GM19455 (cell line): ENCODE measurements around the gene SLC25A47.

Experiments
- ATAC-seq: cut with Tn5 transposase; IDR thresholded peaks from one replicate; pipeline ENCODE4 v1.9.1; 2021; ENCODE audit not compliant: unreplicated experiment

Gene SLC25A47

GRCh38 chr14:100322138-100322957 lies 791 bp upstream of the SLC25A47 start:
- no peak for ATAC-seq

- ATAC-seq = no peak
Observed at GRCh38 chr14:100323942-100324307, 786 bp downstream of the SLC25A47 start.

- ATAC-seq = no peak
Observed at GRCh38 chr14:100325231-100325632, 2.1 kb downstream of the SLC25A47 start.

GRCh38 chr14:100325958-100326357 lies 2.8 kb downstream of the SLC25A47 start:
- no peak for ATAC-seq

- no peak for ATAC-seq
Observed at GRCh38 chr14:100327128-100327527, 4.0 kb downstream of the SLC25A47 start.

- no peak for ATAC-seq
Observed at GRCh38 chr14:100328495-100329163, 5.5 kb downstream of the SLC25A47 start.

GRCh38 chr14:100329233-100330006 lies 6.3 kb downstream of the SLC25A47 start:
- no peak for ATAC-seq

- no peak for ATAC-seq
Observed at GRCh38 chr14:100330007-100330344, 6.8 kb downstream of the SLC25A47 start.

DNA sequence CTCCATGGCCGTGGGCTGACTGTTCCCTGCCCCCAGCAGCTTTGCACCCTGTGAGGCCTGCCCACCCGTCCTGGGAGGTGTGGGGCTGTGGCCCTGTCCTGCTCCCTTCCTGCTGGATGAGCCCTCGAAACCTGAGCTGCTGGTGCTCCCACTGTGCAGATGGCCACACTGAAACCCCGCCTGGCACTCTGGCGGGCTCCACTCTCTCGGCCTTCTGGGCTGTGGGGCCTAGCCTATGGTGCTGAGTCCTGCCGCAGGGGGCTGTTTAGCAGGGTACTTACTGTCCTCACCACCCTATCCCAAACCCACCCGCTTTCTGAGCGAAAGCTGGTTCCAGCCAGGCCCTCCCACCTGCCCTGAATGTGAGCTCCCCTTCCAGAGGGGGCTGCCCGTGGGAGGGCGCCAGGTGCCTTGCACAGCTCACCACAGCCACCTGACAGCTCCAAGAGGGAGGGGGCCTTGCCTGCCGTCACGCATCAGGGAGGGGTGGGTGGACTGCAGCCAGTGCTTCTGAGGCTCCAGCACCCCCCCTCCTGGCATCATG lies 7.3 kb downstream of the SLC25A47 start:
- ATAC-seq = no peak

DNA sequence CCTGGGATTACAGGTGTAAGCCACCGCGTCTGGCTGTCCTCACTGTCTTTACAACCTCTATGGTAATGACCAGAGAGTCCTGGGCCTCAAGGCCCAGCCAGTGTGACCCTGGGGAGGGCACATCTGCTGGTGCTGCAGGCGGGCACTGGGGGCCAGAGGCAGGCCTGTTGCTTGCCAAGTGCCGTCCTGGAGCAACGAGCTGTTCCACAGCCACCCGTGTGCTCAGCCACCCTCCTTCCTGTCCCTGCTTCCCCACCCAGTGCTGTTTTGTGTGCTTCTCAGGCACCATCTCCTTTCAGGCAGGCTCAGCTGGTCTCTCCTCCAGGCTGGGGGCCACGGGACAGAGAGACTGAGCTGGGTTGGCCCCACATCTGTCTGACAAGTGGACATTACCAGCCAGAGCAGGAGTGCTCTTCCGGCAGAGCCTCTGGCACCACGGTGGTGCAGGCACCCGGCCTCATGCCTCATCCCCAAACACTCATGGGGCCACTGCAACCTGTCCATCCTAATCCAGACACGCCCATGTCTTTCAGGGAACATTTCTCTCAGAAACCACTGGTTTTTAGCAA lies 9.0 kb downstream of the SLC25A47 start:
- no peak for ATAC-seq

DNA sequence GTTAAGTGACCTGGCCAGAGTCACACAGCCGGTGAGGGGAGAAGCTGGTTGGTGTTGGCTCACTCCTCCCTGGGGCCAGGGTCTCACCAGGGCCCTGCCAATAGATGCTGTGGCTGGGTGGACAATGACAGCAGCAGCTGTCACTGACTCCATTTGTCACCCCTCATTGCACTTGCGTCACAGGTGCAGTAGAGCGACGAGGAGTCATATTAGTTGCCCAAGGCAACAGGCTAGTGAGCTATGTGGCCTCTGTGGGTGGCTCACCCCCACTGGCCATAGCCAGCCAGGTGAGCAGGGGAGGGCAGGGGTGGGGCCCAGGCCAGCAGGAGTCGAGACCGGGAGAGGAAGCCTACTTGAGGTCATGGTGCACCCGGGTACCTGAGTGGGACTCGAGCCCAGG lies 9.7 kb downstream of the SLC25A47 start:
- ATAC-seq = no peak

GRCh38 chr14:100333311-100333710 lies 10.2 kb downstream of the SLC25A47 start:
- no peak for ATAC-seq

- no peak for ATAC-seq
Observed at GRCh38 chr14:100333827-100334226, 10.7 kb downstream of the SLC25A47 start.

GRCh38 chr14:100334904-100335303 lies 11.8 kb downstream of the SLC25A47 start:
- ATAC-seq = no peak

DNA sequence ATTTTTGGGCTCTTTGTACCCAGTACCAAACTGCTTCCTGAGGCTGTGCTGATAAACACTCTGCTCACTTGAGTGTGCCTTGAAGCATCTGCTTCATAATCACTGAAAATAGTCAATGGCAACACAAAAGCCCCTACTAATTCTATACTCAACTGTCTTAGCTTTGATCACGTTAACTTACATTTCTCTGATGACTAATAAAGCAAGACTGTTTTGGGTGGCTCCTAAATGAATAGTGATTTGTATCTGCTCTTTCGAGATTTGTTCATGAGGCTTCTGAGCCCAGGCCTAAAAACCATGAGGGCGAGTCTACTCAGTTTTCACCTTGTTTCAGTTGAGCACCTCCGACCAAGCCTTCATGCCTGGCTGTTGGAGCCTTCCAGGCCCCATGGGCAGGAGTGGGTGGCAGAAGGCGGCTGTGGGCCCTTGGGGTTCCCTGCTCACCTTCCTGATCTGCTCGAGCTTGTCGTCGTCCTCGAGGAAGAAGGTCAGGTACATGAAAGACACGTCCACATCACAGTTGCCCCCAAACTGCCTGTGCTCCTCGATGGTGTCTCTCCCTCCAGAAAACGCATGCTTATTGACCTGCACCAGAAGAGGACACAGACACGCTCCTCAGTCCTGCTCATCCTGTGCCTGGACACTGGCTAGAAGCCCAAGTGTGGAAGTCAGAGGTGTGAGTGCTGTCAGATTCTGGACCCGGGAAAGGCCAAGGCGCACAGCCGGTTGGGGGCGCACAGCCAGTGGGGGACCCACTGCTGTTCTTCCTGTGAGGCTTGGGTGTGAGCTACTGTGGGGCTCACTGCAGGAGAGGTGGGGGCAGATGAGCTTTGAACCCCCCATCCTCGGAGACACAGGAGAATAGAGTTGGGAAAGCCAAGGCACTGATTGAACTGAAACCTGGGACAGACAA lies 13.7 kb downstream of the SLC25A47 start:
- no peak for ATAC-seq

DNA sequence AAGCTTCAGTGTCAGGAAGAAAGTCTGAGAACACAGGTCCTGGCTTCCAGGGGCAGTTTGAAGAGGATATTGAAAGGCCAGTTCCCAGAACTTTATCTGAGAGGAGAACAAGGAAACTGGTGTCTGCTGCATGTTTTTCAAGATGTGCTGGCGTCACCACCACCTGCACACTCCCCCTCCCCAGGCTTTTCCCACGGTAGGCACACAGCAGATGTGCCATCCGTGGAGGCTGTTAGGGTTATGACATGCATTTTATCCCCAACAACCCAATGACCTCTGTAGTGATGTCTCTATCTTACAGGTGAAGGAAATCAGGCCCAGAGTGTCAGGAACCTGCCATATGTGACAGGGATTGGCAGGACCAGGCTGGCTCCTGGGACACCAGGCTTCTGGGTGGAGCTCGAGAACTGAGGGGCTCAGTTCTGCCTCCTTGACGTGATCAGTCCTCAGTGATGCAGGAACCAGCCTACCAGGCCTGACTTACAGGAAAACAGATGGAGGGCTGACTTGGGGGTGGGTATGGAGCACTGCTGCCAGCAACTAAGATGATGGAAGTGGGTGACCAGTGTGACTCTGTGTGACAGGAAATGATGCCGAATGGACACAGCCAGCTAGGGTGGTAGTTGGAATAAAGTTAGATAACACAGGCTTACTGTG lies 16.8 kb downstream of the SLC25A47 start:
- no peak for ATAC-seq

- no peak for ATAC-seq
Observed at GRCh38 chr14:100340423-100340813, 17.3 kb downstream of the SLC25A47 start.

DNA sequence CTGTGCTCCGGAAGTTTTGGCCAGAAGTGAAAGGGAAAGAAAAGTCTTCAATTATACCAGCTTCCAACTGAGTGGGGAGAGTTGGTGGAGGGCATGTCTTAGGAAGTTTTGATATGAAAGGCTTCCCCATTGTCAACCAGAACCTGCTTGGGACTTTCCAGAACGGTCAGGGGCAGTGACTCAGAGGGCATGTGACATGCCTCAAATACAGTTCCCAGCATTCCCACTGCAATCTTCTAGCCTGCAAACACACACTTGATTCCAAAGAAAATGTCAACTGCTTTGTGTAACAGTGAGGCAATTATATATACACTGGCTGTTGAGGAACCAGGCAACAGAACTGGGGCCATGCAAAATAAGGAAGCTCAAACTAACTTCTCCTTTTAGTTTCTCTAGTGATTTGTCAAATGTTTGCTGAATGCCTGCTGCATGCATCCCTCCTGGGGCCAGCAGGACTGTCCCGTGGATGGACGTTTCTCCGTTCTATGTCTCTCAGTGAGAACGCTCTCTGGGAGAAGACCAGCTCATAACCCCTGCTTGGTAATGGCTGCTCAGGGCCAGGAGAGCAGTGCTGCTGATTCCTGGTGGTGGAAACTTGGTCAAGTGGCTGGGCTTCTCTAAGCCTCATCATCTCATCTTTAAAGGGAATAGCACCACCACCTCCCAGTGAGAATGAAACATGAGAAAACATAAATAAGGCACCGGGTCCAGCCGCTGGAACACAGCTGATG lies 18.3 kb downstream of the SLC25A47 start:
- no peak for ATAC-seq

- no peak for ATAC-seq
Observed at GRCh38 chr14:100342195-100342594, 19.1 kb downstream of the SLC25A47 start.
